Liver (tissue), 9 donors: Measurements from ENCODE around the gene CST3. TPM values are rescaled to one million over a fixed set of nuclear protein-coding genes. Genes with fewer than 3 reads are reported as not detected.

ENCODE experiments used
- DNase-seq: peaks from one replicate; pipeline ENCODE4 v3.0.0-alpha.2; 2017; ENCODE audit warnings: low spot score
- H3K27ac ChIP-seq, 2 donors: one replicate each; pipeline ENCODE4 v1.7.0; 2013; ENCODE audit warnings: inconsistent platforms in 2 of 2, low read length in 2 of 2, control low read depth in 1 of 2, low read depth in 1 of 2, mild to moderate bottlenecking in 1 of 2
- H3K27me3 ChIP-seq, 4 donors: one replicate each; pipeline versions ENCODE4 v1.6.1 to v1.7.0; 2013; ENCODE audit warnings: low read length in 3 of 4, inconsistent platforms in 1 of 4, mild to moderate bottlenecking in 1 of 4, moderate library complexity in 1 of 4; ENCODE audit not compliant: control insufficient read depth in 4 of 4, insufficient read depth in 4 of 4
- H3K36me3 ChIP-seq, 4 donors: one replicate each; pipeline versions ENCODE4 v1.6.1 to v1.7.0; 2013; ENCODE audit warnings: low read length in 3 of 4, mild to moderate bottlenecking in 3 of 4, low read depth in 1 of 4, moderate library complexity in 1 of 4; ENCODE audit not compliant: control insufficient read depth in 4 of 4, insufficient read depth in 3 of 4
- H3K4me1 ChIP-seq, 4 donors: one replicate each; pipeline versions ENCODE4 v1.6.1 to v1.7.0; 2013; ENCODE audit warnings: low read length in 3 of 4, mild to moderate bottlenecking in 3 of 4, moderate library complexity in 1 of 4; ENCODE audit not compliant: control insufficient read depth in 4 of 4, insufficient read depth in 4 of 4
- H3K4me3 ChIP-seq, 3 donors: one replicate each; pipeline versions ENCODE4 v1.6.1 to v1.7.0; 2013; ENCODE audit warnings: low read length in 3 of 3, control low read depth in 1 of 3, low read depth in 1 of 3, mild to moderate bottlenecking in 1 of 3
- H3K9ac ChIP-seq, 2 donors: one replicate each; pipeline ENCODE4 v1.7.0; 2013; ENCODE audit warnings: low read length in 2 of 2, mild to moderate bottlenecking in 2 of 2, moderate library complexity in 2 of 2, control low read depth in 1 of 2, low read depth in 1 of 2
- H3K9me3 ChIP-seq, 4 donors: one replicate each; pipeline versions ENCODE4 v1.6.1 to v1.7.0; 2013; ENCODE audit warnings: low read length in 3 of 4; ENCODE audit not compliant: control insufficient read depth in 4 of 4
- EGR1 ChIP-seq, 2 donors: IDR thresholded peaks; 2 replicates each; pipeline ENCODE4 v1.6.1; 2016 to 2018; ENCODE audit warnings: antibody characterized with exemption in 2 of 2, low read depth in 2 of 2
- FOXA1 ChIP-seq: IDR thresholded peaks from 2 replicates; pipeline ENCODE4 v1.6.1; 2016; ENCODE audit warnings: antibody characterized with exemption
- FOXA2 ChIP-seq: IDR thresholded peaks from 2 replicates; pipeline ENCODE4 v1.6.1; 2016; ENCODE audit warnings: antibody characterized with exemption
- GABPA ChIP-seq, 2 donors: IDR thresholded peaks in 1 of 2; conservative IDR thresholded peaks in 1 of 2; 2 replicates each; pipeline ENCODE4 v1.6.1; 2016; ENCODE audit warnings: antibody characterized with exemption in 2 of 2, mild to moderate bottlenecking in 1 of 2, moderate library complexity in 1 of 2
- HNF4A ChIP-seq, 2 donors: conservative IDR thresholded peaks; 2 replicates each; pipeline ENCODE4 v1.6.1; 2016; ENCODE audit warnings: antibody characterized with exemption in 2 of 2, mild to moderate bottlenecking in 2 of 2
- HNF4G ChIP-seq: IDR thresholded peaks from 2 replicates; pipeline ENCODE4 v1.6.1; 2016; ENCODE audit warnings: antibody characterized with exemption
- JUND ChIP-seq, 2 donors: IDR thresholded peaks; 2 replicates each; pipeline ENCODE4 v1.6.1; 2016; ENCODE audit warnings: antibody characterized with exemption in 2 of 2
- MAX ChIP-seq: IDR thresholded peaks from 2 replicates; pipeline ENCODE4 v1.6.1; 2016; ENCODE audit warnings: antibody characterized with exemption
- NR2F2 ChIP-seq: IDR thresholded peaks from 2 replicates; pipeline ENCODE4 v1.6.1; 2016; ENCODE audit warnings: antibody characterized with exemption
- RAD21 ChIP-seq, 2 donors: IDR thresholded peaks; 2 replicates each; pipeline ENCODE4 v1.6.1; 2016; ENCODE audit warnings: antibody characterized with exemption in 2 of 2, mild to moderate bottlenecking in 2 of 2
- REST ChIP-seq: IDR thresholded peaks from 2 replicates; pipeline ENCODE4 v1.6.1; 2016; ENCODE audit warnings: antibody characterized with exemption, mild to moderate bottlenecking
- RXRA ChIP-seq, 2 donors: IDR thresholded peaks; 2 replicates each; pipeline ENCODE4 v1.6.1; 2017 to 2018; ENCODE audit warnings: antibody characterized with exemption in 2 of 2, mild to moderate bottlenecking in 1 of 2
- SP1 ChIP-seq: IDR thresholded peaks from 2 replicates; pipeline ENCODE4 v1.6.1; 2018; ENCODE audit warnings: antibody characterized with exemption, mild to moderate bottlenecking
- TAF1 ChIP-seq: conservative IDR thresholded peaks from 2 replicates; pipeline ENCODE4 v1.6.1; 2016; ENCODE audit warnings: antibody characterized with exemption, mild to moderate bottlenecking
- YY1 ChIP-seq: IDR thresholded peaks from 2 replicates; pipeline ENCODE4 v1.6.1; 2016; ENCODE audit warnings: antibody characterized with exemption, mild to moderate bottlenecking
- WGBS: extraction: QIAGEN DNeasy Blood & Tissue Kit; methylation state at CpG from one replicate; pipeline ENCODE4 v1.1.7; 2013; 5-methylcytosine and 5-hydroxymethylcytosine counted together
- polyA plus RNA-seq, 2 donors: library from polyadenylated mRNA; stranded (reverse) in 1 of 2; unstranded in 1 of 2; fragments of 200-250 nt in 1 of 2; fragments of >200 nt in 1 of 2; fragmentation: Nextera tagmentation in 1 of 2; extraction: Ambion mirVana in 1 of 2; gene quantifications; one replicate each; pipeline versions ENCODE4 v1.2.1 to v1.2.3, GENCODE V29; 2013 to 2015
- total RNA-seq, 2 donors: library from RNA; depleted of rRNA; stranded (reverse); fragments of >200 nt; gene quantifications; one replicate each; pipeline ENCODE4 v1.2.3, GENCODE V29; 2014
- TF ChIP-seq, protein P1 (sequence below): fragments of 150-350 bp; IDR thresholded peaks from 2 replicates; pipeline ENCODE4 v1.5.1; 2017; ENCODE audit warnings: improper control_type of control experiment, low read depth, low read length; ENCODE audit not compliant: missing input control
- TF ChIP-seq, protein P2 (sequence below): IDR thresholded peaks from 2 replicates; pipeline ENCODE4 v1.6.1; 2016; ENCODE audit warnings: antibody characterized with exemption
- TF ChIP-seq, protein P3 (sequence below): IDR thresholded peaks from 2 replicates; pipeline ENCODE4 v1.6.1; 2016; ENCODE audit warnings: antibody characterized with exemption
- donor health status: healthy.
- donor health status: healthy.
- donor health status: healthy.
- donor health status: healthy.
- donor health status: healthy.

Gene CST3
- total and polyA plus RNA-seq, 4 donors = 153 to 1,712 (median 513) TPM

- no peak for TF ChIP-seq FOXA1
- TF ChIP-seq RAD21 (IDR thresholded peaks at IDR 0.05) = no peak
- TF ChIP-seq, protein P1, sequence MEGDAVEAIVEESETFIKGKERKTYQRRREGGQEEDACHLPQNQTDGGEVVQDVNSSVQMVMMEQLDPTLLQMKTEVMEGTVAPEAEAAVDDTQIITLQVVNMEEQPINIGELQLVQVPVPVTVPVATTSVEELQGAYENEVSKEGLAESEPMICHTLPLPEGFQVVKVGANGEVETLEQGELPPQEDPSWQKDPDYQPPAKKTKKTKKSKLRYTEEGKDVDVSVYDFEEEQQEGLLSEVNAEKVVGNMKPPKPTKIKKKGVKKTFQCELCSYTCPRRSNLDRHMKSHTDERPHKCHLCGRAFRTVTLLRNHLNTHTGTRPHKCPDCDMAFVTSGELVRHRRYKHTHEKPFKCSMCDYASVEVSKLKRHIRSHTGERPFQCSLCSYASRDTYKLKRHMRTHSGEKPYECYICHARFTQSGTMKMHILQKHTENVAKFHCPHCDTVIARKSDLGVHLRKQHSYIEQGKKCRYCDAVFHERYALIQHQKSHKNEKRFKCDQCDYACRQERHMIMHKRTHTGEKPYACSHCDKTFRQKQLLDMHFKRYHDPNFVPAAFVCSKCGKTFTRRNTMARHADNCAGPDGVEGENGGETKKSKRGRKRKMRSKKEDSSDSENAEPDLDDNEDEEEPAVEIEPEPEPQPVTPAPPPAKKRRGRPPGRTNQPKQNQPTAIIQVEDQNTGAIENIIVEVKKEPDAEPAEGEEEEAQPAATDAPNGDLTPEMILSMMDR = no peak
- no peak for TF ChIP-seq YY1
- no peak for TF ChIP-seq REST
- TF ChIP-seq SP1 = no peak
- no peak for TF ChIP-seq TAF1
- TF ChIP-seq, protein P2, sequence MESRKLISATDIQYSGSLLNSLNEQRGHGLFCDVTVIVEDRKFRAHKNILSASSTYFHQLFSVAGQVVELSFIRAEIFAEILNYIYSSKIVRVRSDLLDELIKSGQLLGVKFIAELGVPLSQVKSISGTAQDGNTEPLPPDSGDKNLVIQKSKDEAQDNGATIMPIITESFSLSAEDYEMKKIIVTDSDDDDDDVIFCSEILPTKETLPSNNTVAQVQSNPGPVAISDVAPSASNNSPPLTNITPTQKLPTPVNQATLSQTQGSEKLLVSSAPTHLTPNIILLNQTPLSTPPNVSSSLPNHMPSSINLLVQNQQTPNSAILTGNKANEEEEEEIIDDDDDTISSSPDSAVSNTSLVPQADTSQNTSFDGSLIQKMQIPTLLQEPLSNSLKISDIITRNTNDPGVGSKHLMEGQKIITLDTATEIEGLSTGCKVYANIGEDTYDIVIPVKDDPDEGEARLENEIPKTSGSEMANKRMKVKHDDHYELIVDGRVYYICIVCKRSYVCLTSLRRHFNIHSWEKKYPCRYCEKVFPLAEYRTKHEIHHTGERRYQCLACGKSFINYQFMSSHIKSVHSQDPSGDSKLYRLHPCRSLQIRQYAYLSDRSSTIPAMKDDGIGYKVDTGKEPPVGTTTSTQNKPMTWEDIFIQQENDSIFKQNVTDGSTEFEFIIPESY = no peak
- no peak for TF ChIP-seq HNF4A (conservative IDR thresholded peaks at IDR 0.05)
- no peak for TF ChIP-seq NR2F2
- no peak for TF ChIP-seq HNF4G
- TF ChIP-seq, protein P3, sequence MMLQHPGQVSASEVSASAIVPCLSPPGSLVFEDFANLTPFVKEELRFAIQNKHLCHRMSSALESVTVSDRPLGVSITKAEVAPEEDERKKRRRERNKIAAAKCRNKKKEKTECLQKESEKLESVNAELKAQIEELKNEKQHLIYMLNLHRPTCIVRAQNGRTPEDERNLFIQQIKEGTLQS = no peak
- no peak for TF ChIP-seq FOXA2
- no peak for TF ChIP-seq RXRA (IDR thresholded peaks at IDR 0.05)
- no peak for TF ChIP-seq MAX
- TF ChIP-seq JUND (IDR thresholded peaks at IDR 0.05) = no peak
- TF ChIP-seq EGR1 (IDR thresholded peaks at IDR 0.05; ENCODE audit: low read depth in 2 of 2) = no peak
- TF ChIP-seq GABPA (IDR thresholded peaks at IDR 0.05 in 1 of 2, conservative IDR thresholded peaks at IDR 0.05 in 1 of 2) = no peak
- Histone ChIP-seq H3K36me3 (no peaks in the 10 kb centered on the region), H3K27me3 (no peaks in the 10 kb centered on the region), H3K27ac (no peak overlapping the region), H3K9ac (no peak overlapping the region), H3K4me1 (no peaks in the 10 kb centered on the region), H3K4me3 (no peak overlapping the region), H3K9me3 (no peaks in the 10 kb centered on the region)
- 34% methylated on average over 1 of the region's 1 CpG for WGBS
- no peak for DNase-seq
These were observed 32.6 kb upstream of the CST3 start for GRCh38 chr20:23670361-23670760.

GRCh38 chr20:23669866-23670265 is 32.1 kb upstream of the CST3 start:
- no peak overlapping the region for H3K9ac ChIP-seq
- no peak for DNase-seq
- 83% methylated on average over 7 of the region's 7 CpGs for WGBS
- H3K27ac ChIP-seq = no peak overlapping the region
- H3K9me3 ChIP-seq = no peaks in the 10 kb centered on the region
- H3K27me3 ChIP-seq = no peaks in the 10 kb centered on the region
- H3K4me1 ChIP-seq = no peaks in the 10 kb centered on the region
- no peaks in the 10 kb centered on the region for H3K36me3 ChIP-seq
- no peak overlapping the region for H3K4me3 ChIP-seq
- TF ChIP-seq, protein P1 = no peak
- TF ChIP-seq MAX = no peak
- TF ChIP-seq SP1 = no peak
- TF ChIP-seq FOXA1 = no peak
- no peak for TF ChIP-seq NR2F2
- no peak for TF ChIP-seq TAF1
- TF ChIP-seq HNF4A (conservative IDR thresholded peaks at IDR 0.05) = no peak
- TF ChIP-seq RAD21 (IDR thresholded peaks at IDR 0.05) = no peak
- TF ChIP-seq GABPA (IDR thresholded peaks at IDR 0.05 in 1 of 2, conservative IDR thresholded peaks at IDR 0.05 in 1 of 2) = no peak
- TF ChIP-seq RXRA (IDR thresholded peaks at IDR 0.05) = no peak
- TF ChIP-seq EGR1 (IDR thresholded peaks at IDR 0.05; ENCODE audit: low read depth in 2 of 2) = no peak
- no peak for TF ChIP-seq REST
